Bone marrow (tissue), 2 donors: ENCODE measurements around the gene MYH15.
"Not testable (repeated sequence)": the region's sequence is repeated elsewhere in the genome, so short reads cannot be mapped to it uniquely, and the experiment has no call there.

Experiments
- DNase-seq, 2 donors: peaks; one replicate each; lab custom pipeline; 2025; lab: John Stamatoyannopoulos, UW

MYH15 gene

DNA sequence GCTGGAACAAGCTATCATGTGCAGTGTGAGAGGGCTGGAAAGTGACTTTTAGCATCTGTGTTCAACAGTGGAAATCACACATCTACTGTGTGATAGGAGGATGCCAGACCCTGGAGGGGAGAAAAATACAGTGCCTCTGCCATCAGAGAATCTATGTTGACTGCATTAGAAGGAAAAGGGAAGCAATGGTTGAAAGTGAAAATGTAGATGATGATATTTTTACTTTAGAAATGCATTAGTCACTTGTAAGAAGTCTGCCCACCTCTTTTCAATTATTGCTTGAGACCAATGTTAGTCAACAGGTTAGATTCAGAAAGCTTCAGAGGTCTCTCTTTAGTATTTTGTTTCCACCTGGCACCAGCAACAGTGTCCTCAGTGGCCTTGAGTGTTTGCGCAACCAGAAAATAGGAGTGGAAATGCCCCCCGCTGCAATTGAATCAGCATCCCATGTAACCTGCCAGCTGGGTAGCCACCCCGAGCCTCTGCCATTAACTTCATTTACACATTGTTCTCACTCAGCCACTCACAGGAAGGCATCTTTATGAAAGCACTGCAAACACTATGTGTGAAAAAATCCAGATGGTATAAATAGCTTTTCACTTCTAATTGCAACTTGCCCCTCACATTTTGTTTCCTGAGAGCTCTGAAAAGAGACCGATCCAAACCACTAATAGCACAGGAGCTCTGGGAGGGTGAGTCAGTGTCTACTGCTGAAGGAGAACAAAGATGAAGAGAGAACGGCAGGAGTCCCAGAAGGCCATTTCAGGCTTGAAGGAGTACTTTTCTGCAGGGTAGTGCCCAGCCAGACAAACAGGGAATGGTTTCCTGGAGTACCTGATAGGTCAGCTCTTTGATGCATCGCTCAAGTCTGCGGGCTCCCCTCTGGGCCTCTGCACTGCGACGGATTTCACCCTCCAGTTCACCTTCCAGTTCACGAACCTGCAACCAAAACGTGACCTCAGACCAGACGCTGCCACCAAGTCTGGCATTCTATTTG is 122.0 kb downstream of the MYH15 start:
- DNase-seq = peak in 1 of 2 donors; percentile 41

DNA sequence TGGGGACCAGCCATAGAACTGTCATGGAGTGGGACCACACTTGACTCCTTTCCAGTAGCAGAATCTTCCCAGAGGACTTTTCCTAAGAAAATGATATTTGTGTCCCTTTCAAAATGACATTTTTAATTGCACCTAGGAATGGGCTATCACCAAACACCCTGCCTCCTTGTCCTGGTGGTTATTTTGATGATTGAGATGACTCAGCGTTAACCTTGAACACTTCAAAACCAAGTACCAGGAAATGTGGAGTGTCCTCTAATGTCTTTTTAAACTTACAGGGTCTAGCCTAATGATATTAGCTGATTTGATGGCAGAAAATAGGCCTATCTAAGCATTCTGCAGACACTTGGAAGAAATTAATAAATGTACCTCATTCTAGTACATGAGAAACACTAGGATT is 123.3 kb downstream of the MYH15 start:
- no peak for DNase-seq

DNA sequence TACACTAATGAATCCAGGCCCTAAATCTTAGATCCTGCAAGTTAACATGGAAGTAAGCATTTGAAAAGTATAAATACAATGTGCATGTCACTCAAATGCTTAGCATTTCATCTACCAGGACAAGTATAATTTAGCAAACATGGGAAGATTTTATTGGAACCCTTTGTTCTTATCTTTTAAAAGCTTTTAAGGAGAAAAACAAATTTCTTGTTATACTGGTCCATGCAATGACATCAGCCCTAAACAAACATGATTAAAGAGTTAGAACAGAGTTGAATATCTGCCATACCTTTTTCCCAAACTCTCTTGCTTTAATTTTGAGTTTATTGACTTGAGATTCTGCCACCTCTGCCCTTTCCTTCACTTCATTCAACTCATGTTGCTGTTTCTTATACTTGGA is 127.1 kb downstream of the MYH15 start:
- DNase-seq = no peak

DNA sequence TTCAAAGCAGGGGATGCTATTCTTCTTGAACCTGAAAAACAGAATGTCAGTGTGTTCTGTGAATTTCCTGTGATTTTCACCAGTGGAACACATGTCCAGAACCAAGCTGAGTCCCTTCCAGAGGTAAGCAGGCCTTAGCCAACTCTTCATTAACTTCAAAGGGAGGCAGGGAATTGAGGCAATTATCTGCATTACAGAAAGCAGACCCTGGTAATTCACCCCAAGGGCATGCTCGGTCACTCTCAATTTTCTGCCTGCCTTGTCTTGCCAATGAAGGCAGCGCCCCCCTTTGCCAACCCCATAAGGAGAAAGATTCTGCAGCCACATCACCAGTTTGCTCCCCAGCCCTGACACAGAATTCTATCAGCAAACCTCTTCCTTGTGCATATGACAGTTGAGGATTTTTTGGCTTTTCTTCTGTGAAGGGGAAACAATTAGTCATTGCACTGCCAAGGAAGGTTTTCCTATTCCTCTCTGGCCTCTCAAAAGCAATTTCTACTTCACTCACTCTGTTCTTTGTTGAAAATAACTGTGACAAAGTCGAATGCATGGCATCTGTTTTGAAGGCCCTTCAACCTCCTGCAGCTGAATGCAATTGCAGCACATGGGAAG is 128.8 kb downstream of the MYH15 start:
- DNase-seq = peak in 1 of 2 donors; percentile 19

DNA sequence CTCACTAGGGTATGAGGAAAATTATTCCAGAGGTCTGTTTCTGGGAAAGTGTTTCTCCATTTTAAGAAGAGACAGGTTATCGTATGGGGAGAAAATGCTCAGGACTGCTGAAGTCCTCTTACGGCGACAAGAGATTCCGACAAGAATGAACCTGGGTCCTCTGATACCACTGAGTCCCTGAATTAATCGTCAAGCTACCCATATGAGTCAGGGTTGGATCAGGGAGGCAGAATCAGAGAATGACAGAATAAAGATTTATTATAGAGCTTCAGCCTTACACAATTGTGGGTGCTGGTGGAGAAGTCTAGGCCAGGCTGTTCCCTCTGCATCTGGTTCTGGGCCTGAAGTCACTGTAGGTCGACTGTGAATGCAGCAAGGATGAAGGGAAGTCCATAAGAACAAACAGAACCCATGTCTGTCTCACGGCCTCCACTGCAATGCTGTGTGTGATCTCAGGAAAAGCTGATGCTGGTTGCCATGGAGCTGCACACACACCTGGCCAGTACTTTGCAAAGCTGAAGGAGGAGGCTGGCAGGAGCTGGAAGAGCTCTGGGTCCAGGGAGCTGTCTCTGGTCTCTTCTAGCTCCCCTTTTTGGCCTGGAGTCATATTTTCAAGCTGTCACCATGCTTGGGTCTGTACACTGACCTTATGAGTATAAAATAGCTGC is 130.1 kb downstream of the MYH15 start:
- no peak for DNase-seq

GRCh38 chr3:108378952-108379342 is 131.4 kb downstream of the MYH15 start:
- not testable (repeated sequence) for DNase-seq

GRCh38 chr3:108378153-108378951 is 132.0 kb downstream of the MYH15 start:
- DNase-seq = no peak

GRCh38 chr3:108377384-108377783 is 133.0 kb downstream of the MYH15 start:
- no peak for DNase-seq

DNA sequence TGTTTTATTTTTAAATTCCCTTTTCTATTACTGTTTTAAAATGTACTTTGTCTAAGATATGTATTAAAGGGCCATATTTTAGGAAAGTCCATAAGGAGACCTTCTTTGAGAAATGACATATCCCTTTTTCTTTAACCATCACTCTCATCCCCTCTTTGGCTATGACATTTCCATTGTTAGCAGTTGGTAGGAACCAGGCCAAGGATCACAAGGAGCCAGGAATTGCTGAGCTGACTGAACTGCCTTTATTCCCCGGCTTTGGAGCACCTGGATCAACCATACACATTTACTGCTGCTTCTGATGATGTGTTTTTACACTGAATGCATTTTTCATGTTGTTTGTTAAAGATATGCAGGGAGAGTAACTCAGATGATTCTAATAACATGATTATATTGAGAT is 134.4 kb downstream of the MYH15 start:
- DNase-seq = no peak

DNA sequence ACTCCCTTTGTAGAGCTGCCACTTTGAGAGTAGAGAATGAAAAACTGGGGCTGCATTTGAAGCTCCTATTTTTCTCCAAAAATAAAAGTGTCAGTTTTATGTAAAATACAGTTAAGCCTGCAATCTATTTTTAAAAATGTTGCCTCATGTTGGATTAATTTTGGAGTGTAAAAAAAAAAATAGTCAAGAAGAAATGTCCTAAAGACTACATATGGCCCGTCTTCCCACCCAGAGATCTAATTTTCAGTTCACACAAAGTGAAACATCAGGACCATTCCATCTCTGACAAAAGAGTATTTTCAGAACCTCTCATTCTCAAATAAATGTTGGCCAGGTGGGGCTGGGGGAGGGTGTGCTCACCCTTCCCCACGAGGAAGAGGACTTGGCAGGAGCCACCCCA is 151.4 kb downstream of the MYH15 start:
- no peak for DNase-seq

GRCh38 chr3:108357042-108357441 is 153.4 kb downstream of the MYH15 start:
- DNase-seq = no peak

- DNase-seq = no peak
These were observed 155.8 kb downstream of the MYH15 start for GRCh38 chr3:108354562-108354961.

GRCh38 chr3:108352176-108352575 is 158.2 kb downstream of the MYH15 start:
- DNase-seq = no peak

GRCh38 chr3:108346301-108347227 is 163.8 kb downstream of the MYH15 start:
- no peak for DNase-seq

- no peak for DNase-seq
These were observed 164.7 kb downstream of the MYH15 start for GRCh38 chr3:108345492-108346205.

DNA sequence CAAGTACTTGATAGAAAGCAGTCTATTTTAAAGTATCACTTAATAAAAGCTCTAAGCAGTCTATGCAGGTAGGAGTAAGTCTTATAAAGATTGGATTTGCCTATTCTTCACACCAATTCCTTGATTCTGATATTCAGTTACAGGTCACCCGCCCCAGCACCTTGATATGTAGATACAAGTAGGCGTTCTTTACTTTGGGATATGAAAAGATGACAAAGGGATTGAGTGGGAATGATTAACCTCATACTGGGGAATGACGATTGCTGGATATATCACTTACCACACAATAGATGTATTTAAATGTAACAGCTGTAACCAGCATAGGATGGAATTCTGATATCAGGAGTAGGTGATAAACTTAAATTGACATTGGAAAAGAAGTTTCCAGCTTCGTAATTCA is 166.9 kb downstream of the MYH15 start:
- DNase-seq = no peak

- peak in 1 of 2 donors; percentile 20 for DNase-seq
These were observed 167.4 kb downstream of the MYH15 start for GRCh38 chr3:108342837-108343486.

DNA sequence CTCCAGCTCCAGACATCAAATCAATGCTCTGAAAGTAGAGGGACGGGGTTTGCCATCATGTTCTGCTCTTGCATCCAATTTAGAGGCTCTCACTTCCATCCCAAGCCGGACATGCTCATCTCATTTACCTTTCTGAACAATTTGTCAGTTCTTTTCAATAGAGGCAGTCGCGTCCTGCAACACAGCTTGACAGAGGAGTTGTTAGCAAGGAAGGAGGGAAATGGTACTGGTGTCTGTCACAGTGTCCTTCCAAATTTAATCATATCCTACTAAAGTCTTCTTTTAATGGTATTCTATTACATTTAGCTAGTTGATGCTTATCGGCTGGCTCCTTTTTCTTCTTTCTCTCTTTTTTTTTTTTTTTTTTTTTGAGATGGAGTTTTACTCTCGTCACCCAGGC is 168.5 kb downstream of the MYH15 start:
- DNase-seq = no peak

GRCh38 chr3:108338901-108339545 is 171.4 kb downstream of the MYH15 start:
- no peak for DNase-seq
